HT1080 (cell line): Measurements from ENCODE around the gene OR2J2. TPM values are rescaled to one million over a fixed set of nuclear protein-coding genes. Genes with fewer than 3 reads are reported as not detected.
"Not testable (repeated sequence)": the region's sequence is repeated elsewhere in the genome, so short reads cannot be mapped to it uniquely, and the experiment has no call there.

Experiments used
- DNase-seq: peaks from one replicate; pipeline ENCODE4 v3.0.0-alpha.2; 2015; ENCODE audit warnings: low read depth
- polyA plus RNA-seq, 2 experiments: library from polyadenylated mRNA; depleted of rRNA; stranded (reverse); fragments of >200 nt; gene quantifications; 2 replicates each; pipeline ENCODE4 v1.2.3, GENCODE V29; 2015
- total RNA-seq: library from RNA; depleted of rRNA; stranded (reverse); fragments of >200 nt; shearing (Covaris generic); gene quantifications from 2 replicates; pipeline ENCODE4 v1.2.3, GENCODE V29; 2014; rRNA removed

The OR2J2 gene
- not detected in 2 replicates for total RNA-seq
- polyA plus RNA-seq (2015; cell fraction: cytosol; rRNA removed): not detected in 2 replicates
- not detected in 2 replicates for polyA plus RNA-seq (2015; cell fraction: nucleus; rRNA removed)

DNA sequence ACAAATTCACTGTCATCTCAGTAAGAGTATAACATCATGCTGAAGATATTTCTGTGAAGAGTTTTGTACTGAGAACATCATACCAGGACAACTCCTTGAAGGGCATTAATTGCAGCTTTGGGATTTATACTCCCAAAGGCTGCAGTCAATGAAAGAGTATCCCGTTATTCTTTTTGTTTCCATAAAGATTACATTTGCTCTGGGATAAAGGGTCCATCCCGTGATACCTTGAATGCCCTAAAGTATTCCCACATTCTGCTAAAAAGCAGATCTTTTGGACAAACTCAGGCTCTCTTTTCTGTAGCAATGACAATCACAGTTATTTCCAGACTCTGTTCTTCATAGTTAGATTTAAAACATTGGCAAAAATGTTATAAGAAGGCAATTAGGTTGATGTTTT, at the start of gene OR2J2:
Gene OR2J2 (plus strand): TSS at position 301 of the 400 bp plus-strand sequence. CDS start 2,729 bp downstream, outside the sequence.
- DNase-seq: not testable (repeated sequence)

DNA sequence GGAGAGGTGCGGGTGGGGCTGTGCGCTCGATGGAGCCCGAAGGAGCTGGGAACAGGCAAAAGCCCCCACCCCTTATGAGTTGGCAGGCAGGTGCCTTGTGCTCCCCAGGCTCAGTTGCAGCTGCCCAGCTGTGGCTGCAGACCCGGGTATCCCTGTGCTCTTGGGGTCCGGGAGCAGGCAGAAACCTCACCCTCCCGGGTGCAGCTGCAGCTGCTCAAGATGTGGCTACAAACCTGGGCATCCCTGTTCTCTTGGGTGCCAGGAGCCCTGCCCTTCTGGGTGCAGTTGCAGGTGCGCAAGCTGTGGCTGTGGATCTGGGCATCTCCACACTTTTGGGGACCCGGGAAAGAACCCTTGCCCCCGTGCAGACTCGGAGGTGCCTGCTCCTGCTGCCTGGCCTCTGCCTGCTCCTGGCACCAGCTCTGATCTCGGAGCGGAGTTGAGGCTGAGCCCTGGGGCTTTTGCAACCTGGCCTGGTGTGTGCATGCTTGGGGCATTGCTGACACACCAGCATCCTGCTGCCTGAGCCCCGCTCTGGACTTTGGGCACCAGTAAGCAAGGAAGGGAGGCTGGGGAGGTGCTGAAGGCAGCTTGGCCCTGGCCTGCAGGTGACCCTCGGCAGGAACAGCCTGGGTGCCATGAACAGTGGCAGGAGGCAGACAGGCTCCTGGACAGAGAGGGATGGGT, 41.2 kb upstream of the OR2J2 start:
- no peak for DNase-seq

DNA sequence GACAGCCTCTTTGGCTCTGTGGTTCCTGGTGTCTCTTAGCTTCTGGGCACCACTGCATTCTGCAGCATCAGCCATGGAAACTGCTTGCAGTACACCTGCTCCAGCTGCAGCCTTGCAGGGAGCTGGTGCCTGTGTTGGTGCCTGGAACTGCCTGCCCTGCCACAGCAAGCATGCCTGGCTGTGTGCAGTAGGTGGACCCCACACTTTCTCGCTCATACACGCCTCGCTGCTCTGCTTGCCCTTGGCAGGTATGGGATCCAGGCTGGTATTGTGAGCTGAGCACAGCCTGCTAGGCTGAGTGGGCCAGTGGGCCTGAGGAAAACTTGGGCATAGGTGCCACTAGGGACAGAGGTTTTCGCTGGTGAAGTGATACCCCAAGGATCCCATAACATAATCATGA, 40.1 kb upstream of the OR2J2 start:
- DNase-seq: no peak

DNA sequence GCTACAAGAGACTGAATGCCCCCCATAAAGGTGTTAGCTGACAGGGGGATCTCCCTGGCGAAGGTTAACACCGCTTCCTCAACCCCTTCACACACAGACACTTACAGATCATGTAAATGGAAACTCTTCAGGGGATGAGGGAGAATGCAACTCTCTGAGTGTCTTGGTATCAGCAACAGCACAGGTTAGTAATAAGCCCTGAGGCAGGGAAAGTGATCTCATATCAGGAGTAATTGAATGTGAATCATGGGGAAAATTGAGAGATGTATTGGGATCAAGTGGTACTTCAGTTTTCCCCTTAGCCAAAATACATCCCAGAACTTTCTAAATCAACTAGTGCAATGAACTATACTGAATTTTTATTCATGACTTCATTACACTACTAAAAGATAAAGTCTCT, 39.0 kb upstream of the OR2J2 start:
- no peak for DNase-seq

DNA sequence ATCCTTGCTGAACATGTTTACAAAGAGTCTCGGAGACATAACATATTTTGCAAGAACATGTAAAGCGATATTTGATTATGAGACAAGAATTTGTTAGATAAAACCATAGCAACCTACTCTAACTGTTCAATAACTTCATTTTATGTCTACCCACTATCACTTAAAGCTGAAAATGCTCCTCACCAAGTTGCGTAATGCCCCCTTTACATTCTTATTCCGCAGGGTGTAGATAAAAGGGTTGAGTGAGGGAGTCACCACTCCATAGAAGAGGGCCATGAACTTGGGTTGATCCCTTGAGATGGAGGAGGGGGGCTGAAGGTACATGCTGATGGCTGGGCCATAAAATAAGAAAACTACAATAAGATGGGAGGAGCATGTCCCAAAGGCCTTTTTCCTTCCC, 33.0 kb upstream of the OR2J2 start:
- DNase-seq: no peak

DNA sequence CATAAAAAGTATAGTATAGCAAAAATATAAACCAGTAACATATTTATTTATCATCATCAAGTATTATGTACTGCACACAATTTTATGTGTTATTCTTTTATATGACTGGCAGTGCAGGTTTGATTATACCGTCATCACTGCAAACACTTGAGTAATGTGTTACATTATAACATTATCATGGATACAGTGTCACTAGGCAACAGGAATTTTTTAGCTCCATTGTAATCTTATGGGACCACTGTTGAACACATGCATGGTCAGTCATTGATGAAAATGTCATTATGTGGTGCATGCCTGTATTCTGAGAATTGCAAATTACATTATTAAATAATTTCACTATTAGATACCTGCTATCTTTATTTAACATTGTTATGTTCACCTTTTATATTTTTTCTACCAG, 29.1 kb upstream of the OR2J2 start:
- no peak for DNase-seq

DNA sequence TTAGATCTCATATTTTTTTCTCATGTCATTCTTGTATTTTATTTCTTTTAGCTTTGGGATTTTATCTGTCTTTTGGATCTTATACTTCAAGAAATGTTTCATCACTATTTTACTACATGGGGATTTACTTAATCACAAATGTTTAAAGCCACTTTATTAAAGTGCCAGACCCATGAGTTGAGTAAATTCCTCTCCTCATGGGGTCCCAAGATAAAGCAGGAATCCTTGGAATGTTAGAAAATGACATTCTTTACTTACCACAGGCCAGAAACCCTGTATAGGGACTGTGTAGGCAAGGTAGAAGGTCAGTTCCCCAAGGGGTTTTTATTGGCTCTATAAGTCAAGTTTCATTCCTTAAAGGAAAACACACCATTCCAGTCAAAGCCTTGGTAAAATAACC, 28.4 kb upstream of the OR2J2 start:
- DNase-seq: peak; percentile 21

DNA sequence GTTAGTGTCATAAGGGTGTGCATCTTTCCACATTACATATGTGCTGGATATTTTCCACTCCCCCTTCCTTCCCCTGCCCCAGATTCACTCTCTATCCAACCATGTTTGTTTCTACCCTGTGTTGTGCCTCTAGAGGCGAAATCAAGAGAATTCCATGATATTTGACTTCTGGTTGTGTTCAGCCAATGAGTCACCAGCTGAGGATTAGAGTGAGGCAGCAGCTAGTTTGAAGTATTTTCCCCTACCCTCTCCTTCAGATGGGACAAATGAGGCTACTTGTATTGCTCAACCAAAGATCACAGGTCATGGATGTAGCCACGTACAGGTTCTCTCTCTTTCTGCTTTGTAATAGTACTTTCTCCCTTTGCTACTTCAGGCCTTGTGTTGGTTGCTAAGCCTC, 24.5 kb upstream of the OR2J2 start:
- peak; percentile 22 for DNase-seq

DNA sequence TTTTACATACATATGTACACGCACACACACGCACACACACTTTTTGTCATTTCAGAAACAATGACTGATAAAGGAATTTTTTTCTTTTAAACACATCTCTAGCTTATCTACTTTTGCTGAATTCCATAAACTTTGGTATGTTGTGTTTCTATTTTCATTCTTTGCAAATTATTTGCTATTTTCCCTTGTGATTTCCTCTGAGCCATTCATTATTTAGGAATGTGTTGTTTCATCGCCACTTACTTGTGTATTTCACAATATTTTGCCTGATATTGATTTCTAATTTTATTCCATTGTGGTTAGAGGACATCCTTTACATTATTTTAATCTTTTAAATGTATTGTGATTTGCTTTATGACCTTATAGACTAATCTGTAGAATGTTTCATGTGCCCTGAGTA, 23.6 kb upstream of the OR2J2 start:
- DNase-seq: no peak

DNA sequence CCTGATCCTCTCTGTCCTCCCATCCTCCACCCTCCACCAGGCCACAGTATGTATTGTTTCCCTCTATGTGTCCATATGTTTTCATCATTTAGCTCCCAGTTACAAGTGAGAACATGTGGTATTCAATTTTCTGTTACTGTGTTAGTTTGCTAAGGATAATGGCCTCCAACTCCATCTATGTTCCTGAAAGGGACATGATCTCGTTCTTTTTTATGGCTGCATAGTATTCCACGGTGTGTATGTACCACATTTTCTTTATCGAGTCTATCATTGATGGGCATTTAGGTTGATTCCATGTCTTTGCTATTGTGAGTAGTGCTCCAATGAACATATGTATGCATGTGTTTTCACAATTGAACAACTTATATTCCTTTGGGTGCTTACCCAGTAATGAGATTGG, 21.3 kb upstream of the OR2J2 start:
- not testable (repeated sequence) for DNase-seq

DNA sequence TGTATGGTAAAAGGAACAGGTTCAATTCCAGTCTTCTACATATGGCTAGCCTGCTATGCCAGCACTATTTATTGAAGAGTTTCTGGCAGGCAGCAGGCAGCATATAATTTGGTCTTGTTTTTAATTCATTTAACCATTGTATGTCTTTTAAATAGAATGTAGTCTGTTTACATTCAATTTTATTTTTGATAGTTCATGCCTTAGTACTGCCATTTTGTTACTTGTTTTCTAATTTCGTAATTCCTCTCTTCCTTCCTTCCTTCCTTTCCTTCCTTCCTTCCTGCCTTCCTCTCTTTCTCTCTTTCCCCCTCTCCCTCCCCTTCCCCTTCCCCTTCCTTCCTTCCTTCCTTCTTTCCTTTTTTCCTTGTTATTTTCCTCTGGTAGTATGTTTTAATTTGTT, 17.6 kb upstream of the OR2J2 start:
- DNase-seq: no peak

DNA sequence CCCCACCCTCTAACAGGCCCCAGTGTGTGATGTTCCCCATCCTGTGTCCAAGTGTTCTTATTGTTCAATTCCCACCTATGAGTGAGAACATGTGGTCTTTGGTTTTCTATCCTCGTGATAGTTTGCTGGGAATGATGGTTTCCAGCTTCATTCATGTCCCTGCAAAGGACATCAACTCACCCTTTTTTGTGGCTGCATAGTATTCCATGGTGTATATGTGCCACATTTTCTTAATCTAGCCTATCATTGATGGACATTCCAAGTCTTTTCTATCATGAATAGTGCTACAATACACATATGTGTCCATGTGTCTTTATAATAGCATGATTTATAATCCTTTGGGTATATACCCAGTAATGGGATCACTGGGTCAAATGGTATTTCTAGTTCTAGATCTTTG, 15.5 kb upstream of the OR2J2 start:
- DNase-seq: not testable (repeated sequence)

DNA sequence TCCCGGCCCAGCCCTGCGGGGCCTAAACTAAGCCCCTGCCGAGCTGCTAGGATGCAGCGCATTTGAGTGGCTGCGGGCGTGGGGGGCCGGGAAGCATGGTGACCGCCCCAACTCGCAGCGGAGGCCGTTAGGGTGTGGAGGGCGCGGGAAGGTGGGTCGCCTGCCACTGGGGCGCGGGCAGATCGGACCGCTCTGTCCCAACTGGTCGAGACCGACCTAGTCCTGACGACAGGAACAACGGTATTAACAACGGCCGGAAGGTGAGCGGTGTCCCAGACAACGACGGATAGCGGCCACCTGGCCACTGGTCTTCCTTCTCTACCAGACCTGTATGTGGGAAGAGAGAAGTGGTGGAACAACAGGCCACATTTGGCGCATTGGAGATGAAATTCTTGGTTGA, 10.8 kb upstream of the OR2J2 start:
- DNase-seq: not testable (repeated sequence)

DNA sequence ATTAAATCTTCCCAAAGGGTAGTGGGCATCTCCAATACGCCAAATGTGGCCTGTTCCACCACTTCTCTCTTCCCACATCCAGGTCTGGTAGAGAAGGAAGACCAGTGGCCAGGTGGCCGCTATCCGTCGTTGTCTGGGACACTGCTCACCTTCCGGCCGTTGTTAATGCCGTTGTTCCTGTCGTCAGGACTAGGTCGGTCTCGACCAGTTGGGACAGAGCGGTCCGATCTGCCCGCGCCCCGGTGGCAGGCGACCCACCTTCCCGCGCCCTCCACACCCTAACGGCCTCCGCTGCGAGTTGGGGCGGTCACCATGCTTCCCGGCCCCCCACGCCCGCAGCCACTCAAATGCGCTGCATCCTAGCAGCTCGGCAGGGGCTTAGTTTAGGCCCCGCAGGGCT, 5.1 kb upstream of the OR2J2 start:
- not testable (repeated sequence) for DNase-seq

DNA sequence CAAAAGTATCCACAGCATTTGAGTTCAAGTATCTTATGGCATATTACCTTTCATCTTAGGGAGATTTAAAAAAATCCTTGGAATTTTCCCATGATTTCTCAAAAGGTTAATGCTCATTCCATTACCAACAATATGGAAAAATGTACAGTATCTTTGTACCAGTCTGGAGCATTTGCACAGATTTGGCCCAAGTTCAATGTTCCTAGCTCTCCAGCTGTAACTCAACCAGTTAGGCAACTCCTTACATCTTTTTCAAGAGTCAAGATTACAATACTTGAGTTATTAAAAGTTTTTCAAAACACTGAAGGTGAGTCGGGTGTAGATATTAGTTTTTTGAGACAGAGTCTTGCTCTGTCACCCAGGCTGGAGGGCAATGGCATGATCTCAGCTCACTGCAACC, 1.0 kb downstream of the OR2J2 start:
- DNase-seq: no peak

DNA sequence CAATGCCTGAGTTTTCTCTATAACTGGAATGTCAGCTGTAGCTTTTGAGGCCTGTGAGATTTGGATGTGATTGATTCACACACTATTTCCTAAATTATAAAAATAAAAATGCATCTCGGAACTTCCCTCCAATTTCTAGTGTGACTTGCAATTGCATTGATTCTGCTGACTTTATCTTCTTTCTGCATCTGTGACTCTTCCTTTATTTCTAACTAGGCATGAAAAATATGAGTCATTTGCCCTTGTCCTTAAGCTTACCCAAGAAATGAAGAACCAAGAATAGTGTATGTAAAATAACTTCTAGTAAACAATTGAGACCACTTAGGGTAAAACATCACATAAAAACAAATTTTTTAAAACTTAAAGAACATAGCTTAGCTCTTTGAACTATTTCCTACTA, 12.9 kb downstream of the OR2J2 start:
- no peak for DNase-seq

DNA sequence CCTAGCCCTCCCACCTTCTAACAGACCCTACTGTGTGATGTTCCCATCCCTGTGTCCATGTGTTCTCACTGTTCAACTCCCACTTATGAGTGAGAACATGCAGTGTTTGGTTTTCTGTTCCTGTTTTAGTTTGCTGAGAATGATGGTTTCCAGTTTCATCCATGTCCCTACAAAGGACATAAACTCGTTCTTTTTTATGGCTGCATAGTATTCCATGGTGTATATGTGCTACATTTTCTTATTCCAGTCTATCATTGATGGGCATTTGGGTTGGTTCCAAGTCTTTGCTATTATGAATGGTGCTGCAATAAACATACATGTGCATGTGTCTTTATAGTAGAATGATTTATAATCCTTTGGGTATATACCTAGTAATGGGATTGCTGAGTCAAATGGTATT, 18.0 kb downstream of the OR2J2 start:
- DNase-seq: not testable (repeated sequence)

DNA sequence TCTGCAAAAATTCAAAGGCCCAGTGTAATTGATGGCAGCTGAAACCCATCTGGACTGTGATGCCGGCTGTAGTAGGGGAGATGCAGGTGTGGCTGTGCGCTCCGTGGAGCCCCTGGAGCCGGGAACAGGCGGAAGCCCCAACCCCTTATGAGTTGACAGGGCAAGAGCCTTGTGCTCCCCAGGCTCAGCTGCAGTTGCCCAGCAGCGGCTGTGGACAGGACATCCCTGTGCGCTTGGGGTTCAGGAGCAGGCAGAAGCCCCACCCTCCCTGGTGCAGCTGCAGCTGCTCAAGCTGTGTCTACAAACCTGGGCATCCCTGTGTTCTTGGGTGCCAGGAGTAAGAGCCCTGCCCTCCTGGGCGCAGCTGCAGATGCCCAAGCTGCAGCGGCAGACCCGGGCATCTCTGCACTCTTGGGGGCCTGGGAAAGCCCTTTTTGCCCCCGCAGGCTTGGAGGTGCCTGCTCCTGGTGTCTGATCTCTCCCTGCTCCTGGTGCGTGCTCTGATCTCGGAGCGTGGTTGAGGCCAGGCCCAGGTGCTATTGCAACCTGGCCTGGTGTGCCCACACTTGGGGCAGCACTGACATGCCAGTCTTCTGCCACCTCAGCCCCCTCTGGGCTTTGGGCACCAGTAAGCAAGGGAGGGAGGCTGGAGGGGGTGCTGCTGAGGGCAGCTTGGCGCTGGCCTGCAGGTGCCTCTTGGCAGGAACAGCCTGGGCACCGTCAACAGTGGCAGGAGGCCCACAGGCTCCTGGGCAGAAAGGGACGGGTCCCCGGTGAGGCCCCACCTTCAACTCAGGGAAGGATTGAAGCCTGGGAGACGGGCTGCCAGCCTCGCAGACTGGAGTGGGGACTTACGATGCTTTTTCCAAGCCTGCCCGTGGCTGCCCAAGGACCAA, 30.3 kb downstream of the OR2J2 start:
- DNase-seq: no peak

DNA sequence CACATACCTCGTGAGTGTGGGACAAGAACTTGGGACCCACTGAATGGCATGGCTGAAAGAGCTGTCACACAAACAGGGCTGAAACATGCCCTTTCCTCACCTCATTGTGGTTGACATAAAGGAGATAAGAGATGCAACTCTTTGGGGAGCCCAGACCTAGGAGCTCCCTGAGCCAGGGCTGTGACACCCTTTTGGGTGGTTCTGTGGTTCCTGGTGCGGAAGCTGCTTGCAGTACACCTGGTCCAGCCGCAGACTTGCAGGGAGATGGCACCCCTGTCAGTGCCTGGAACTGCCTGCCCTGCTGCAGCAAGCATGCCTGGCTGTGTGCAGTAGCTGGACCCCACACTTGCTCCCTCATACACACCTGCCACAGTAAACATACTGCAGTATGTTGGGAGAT, 31.3 kb downstream of the OR2J2 start:
- DNase-seq: no peak

DNA sequence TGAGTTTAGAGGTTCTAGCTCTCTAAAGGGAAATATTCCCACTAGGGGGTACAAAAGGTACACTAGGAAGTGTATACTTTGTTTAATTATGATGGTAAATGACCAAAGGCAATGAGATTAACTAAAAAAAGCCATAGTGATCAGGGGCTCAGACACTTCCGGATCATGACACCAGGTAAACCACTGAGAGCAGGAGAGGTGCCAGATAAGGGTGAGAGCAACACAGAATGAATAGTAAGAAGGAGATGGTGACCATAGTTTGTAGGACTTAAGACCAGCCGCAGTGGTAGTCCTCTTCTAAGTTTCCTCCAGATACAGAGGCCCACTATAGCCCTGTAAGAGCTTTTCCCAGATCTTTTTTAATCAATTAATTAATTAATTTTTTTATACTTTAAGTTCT, 40.8 kb downstream of the OR2J2 start:
- DNase-seq: no peak

DNA sequence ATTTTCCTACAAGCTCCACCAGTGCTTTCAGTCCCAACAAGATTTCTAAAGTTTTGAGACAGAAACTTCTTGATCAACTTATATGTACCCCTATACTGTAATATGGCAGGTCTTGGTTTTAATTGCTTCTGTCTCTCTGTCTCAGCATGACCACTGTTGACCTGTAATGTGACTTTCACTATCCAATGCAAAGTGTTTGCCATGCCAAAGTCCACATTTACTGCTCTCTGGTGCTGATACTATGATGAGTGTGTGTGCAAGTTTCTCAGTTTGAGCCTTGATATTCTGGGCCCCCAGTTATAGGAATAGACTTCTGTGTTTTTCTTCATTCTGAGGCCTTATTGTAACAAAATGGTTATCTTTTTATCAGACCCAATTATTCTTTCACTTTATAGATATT, 45.8 kb downstream of the OR2J2 start:
- DNase-seq: no peak

DNA sequence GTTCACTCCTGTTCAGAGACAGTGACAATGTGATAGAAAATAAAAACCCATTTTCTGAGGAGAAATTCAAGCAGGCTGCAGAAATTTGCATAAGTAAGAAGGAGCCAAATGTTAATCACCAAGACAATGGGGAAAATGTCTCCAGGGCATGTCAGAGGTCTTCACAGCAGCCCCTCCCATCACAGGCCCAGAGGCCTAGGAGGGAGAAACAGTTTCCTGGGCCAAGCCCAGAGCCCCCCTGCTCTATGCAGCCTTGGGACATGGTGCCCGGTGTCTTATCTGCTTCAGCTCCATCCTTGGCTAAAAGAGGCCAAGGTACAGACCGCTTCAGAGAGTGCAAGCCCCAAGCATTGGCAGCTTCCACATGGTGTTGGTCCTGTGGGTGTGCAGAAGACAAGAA, 46.5 kb downstream of the OR2J2 start:
- not testable (repeated sequence) for DNase-seq

DNA sequence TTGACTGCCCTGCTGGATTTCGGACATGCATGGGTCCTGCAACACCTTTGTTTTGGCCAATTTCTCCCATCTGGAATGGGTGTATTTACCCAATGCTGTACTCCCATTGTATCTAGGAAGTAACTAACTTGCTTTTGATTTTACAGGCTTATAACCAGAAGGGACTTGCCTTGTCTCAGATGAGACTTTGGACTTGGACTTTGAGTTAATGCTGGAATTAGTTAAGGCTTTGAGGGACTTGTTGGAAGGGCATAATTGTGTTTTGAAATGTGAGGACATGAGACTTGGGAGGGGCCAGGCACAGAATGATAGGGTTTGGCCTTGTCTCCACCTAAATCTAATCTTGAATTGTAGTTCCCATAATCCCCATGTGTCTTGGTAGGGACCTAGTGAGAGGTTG, 47.3 kb downstream of the OR2J2 start:
- DNase-seq: not testable (repeated sequence)
